ENCODE results near the gene HDAC7. TPM values are rescaled to one million over a fixed set of nuclear protein-coding genes. Genes with fewer than 3 reads are reported as not detected.
"Not testable (repeated sequence)": the region's sequence is repeated elsewhere in the genome, so short reads cannot be mapped to it uniquely, and the experiment has no call there.

HDAC7 gene
- polyA plus RNA-seq, 1 donor, result 32.9 TPM

- WGBS (ENCODE audit: insufficient coverage, low lambda C conversion rate), result no CpG with 5 or more reads among the region's 9 CpGs
- Histone ChIP-seq H3K9me3 (ENCODE audit: control insufficient read depth, low read depth, low read length) (no peaks in the 10 kb centered on the region), H3K36me3 (ENCODE audit: control insufficient read depth, insufficient read depth, low read length) (peaks cover 2% of the 10 kb centered on the region), H3K27ac (ENCODE audit: low read length) (peak overlapping the region; percentile 84), H3K27me3 (ENCODE audit: control insufficient read depth, insufficient read depth, low read length) (no peaks in the 10 kb centered on the region), H3K4me1 (ENCODE audit: control insufficient read depth, insufficient read depth, low read length) (peaks cover 49% of the 10 kb centered on the region), H3K4me3 (ENCODE audit: low read length) (peak overlapping the region; percentile 50)
- DNase-seq, result no peak
Measured at GRCh38 chr12:47813511-47814196, 6.0 kb downstream of the HDAC7 start.

GRCh38 chr12:47812797-47813510, 6.7 kb downstream of the HDAC7 start:
- peaks cover 2% of the 10 kb centered on the region for H3K36me3 ChIP-seq (ENCODE audit: control insufficient read depth, insufficient read depth, low read length)
- peak overlapping the region; percentile 84 for H3K27ac ChIP-seq (ENCODE audit: low read length)
- no peaks in the 10 kb centered on the region for H3K27me3 ChIP-seq (ENCODE audit: control insufficient read depth, insufficient read depth, low read length)
- H3K4me3 ChIP-seq (ENCODE audit: low read length), result peak overlapping the region; percentile 50
- peak; percentile 81 to 86 for DNase-seq
- no peaks in the 10 kb centered on the region for H3K9me3 ChIP-seq (ENCODE audit: control insufficient read depth, low read depth, low read length)
- H3K4me1 ChIP-seq (ENCODE audit: control insufficient read depth, insufficient read depth, low read length), result peaks cover 50% of the 10 kb centered on the region
- no CpG with 5 or more reads among the region's 37 CpGs for WGBS (ENCODE audit: insufficient coverage, low lambda C conversion rate)

- Histone ChIP-seq H3K27ac (ENCODE audit: low read length) (peak overlapping the region; percentile 84), H3K27me3 (ENCODE audit: control insufficient read depth, insufficient read depth, low read length) (no peaks in the 10 kb centered on the region), H3K9me3 (ENCODE audit: control insufficient read depth, low read depth, low read length) (no peaks in the 10 kb centered on the region), H3K4me1 (ENCODE audit: control insufficient read depth, insufficient read depth, low read length) (peaks cover 43% of the 10 kb centered on the region), H3K36me3 (ENCODE audit: control insufficient read depth, insufficient read depth, low read length) (peaks cover 2% of the 10 kb centered on the region), H3K4me3 (ENCODE audit: low read length) (no peak overlapping the region)
- DNase-seq, result peak in 1 of 2 donors; percentile 37
- WGBS (ENCODE audit: insufficient coverage, low lambda C conversion rate), result 83% methylated on average over 2 of the region's 14 CpGs
Measured at GRCh38 chr12:47811581-47812484, 7.9 kb downstream of the HDAC7 start.

- Histone ChIP-seq H3K4me1 (ENCODE audit: control insufficient read depth, insufficient read depth, low read length) (peaks cover 40% of the 10 kb centered on the region), H3K27me3 (ENCODE audit: control insufficient read depth, insufficient read depth, low read length) (no peaks in the 10 kb centered on the region), H3K9me3 (ENCODE audit: control insufficient read depth, low read depth, low read length) (no peaks in the 10 kb centered on the region), H3K36me3 (ENCODE audit: control insufficient read depth, insufficient read depth, low read length) (peaks cover 2% of the 10 kb centered on the region), H3K27ac (ENCODE audit: low read length) (no peak overlapping the region), H3K4me3 (ENCODE audit: low read length) (no peak overlapping the region)
- DNase-seq, result no peak
- WGBS (ENCODE audit: insufficient coverage, low lambda C conversion rate), result no CpG with 5 or more reads among the region's 2 CpGs
Measured at GRCh38 chr12:47811072-47811396, 8.7 kb downstream of the HDAC7 start.

- not testable (repeated sequence) for H3K27ac ChIP-seq (ENCODE audit: low read length)
Measured at GRCh38 chr12:47809518-47809917, 10.2 kb downstream of the HDAC7 start.

GRCh38 chr12:47808574-47809365, 10.9 kb downstream of the HDAC7 start:
- peaks cover 37% of the 10 kb centered on the region for H3K4me1 ChIP-seq (ENCODE audit: control insufficient read depth, insufficient read depth, low read length)
- H3K9me3 ChIP-seq (ENCODE audit: control insufficient read depth, low read depth, low read length), result no peaks in the 10 kb centered on the region
- WGBS (ENCODE audit: insufficient coverage, low lambda C conversion rate), result no CpG with 5 or more reads among the region's 9 CpGs
- no peak overlapping the region for H3K4me3 ChIP-seq (ENCODE audit: low read length)
- peaks cover 13% of the 10 kb centered on the region for H3K36me3 ChIP-seq (ENCODE audit: control insufficient read depth, insufficient read depth, low read length)
- DNase-seq, result no peak
- peak overlapping the region; percentile 36 for H3K27ac ChIP-seq (ENCODE audit: low read length)
- H3K27me3 ChIP-seq (ENCODE audit: control insufficient read depth, insufficient read depth, low read length), result no peaks in the 10 kb centered on the region

More at GRCh38 chr12:47809518-47809917, 10.2 kb downstream of the HDAC7 start:
- WGBS (ENCODE audit: insufficient coverage, low lambda C conversion rate), result 80% methylated on average over 1 of the region's 9 CpGs
- H3K9me3 ChIP-seq (ENCODE audit: control insufficient read depth, low read depth, low read length); H3K27me3 ChIP-seq (ENCODE audit: control insufficient read depth, insufficient read depth, low read length); DNase-seq; H3K4me3 ChIP-seq (ENCODE audit: low read length); H3K36me3 ChIP-seq (ENCODE audit: control insufficient read depth, insufficient read depth, low read length): not testable (repeated sequence)
- H3K4me1 ChIP-seq (ENCODE audit: control insufficient read depth, insufficient read depth, low read length), result peaks cover 42% of the 10 kb centered on the region

- DNase-seq, result peak in 1 of 2 donors; percentile 52
- no peaks in the 10 kb centered on the region for H3K27me3 ChIP-seq (ENCODE audit: control insufficient read depth, insufficient read depth, low read length)
- H3K4me3 ChIP-seq (ENCODE audit: low read length), result no peak overlapping the region
- H3K9me3 ChIP-seq (ENCODE audit: control insufficient read depth, low read depth, low read length), result no peaks in the 10 kb centered on the region
- WGBS (ENCODE audit: insufficient coverage, low lambda C conversion rate), result no CpG with 5 or more reads among the region's 9 CpGs
- H3K4me1 ChIP-seq (ENCODE audit: control insufficient read depth, insufficient read depth, low read length), result peaks cover 29% of the 10 kb centered on the region
- peaks cover 15% of the 10 kb centered on the region for H3K36me3 ChIP-seq (ENCODE audit: control insufficient read depth, insufficient read depth, low read length)
- peak overlapping the region; percentile 36 for H3K27ac ChIP-seq (ENCODE audit: low read length)
Measured at GRCh38 chr12:47808050-47808449, 11.7 kb downstream of the HDAC7 start.

GRCh38 chr12:47807338-47807737, 12.4 kb downstream of the HDAC7 start:
- Histone ChIP-seq H3K36me3 (ENCODE audit: control insufficient read depth, insufficient read depth, low read length) (peaks cover 15% of the 10 kb centered on the region), H3K27ac (ENCODE audit: low read length) (peak overlapping the region; percentile 14), H3K4me3 (ENCODE audit: low read length) (no peak overlapping the region), H3K4me1 (ENCODE audit: control insufficient read depth, insufficient read depth, low read length) (peaks cover 25% of the 10 kb centered on the region), H3K27me3 (ENCODE audit: control insufficient read depth, insufficient read depth, low read length) (no peaks in the 10 kb centered on the region), H3K9me3 (ENCODE audit: control insufficient read depth, low read depth, low read length) (no peaks in the 10 kb centered on the region)
- DNase-seq, result peak in 1 of 2 donors; percentile 38
- no CpG with 5 or more reads among the region's 5 CpGs for WGBS (ENCODE audit: insufficient coverage, low lambda C conversion rate)

GRCh38 chr12:47805417-47805816, 14.3 kb downstream of the HDAC7 start:
- no peak for DNase-seq
- no CpG with 5 or more reads among the region's 2 CpGs for WGBS (ENCODE audit: insufficient coverage, low lambda C conversion rate)
- no peak overlapping the region for H3K4me3 ChIP-seq (ENCODE audit: low read length)
- H3K9me3 ChIP-seq (ENCODE audit: control insufficient read depth, low read depth, low read length), result no peaks in the 10 kb centered on the region
- H3K27ac ChIP-seq (ENCODE audit: low read length), result no peak overlapping the region
- peaks cover 18% of the 10 kb centered on the region for H3K36me3 ChIP-seq (ENCODE audit: control insufficient read depth, insufficient read depth, low read length)
- H3K4me1 ChIP-seq (ENCODE audit: control insufficient read depth, insufficient read depth, low read length), result peaks cover 14% of the 10 kb centered on the region
- H3K27me3 ChIP-seq (ENCODE audit: control insufficient read depth, insufficient read depth, low read length), result no peaks in the 10 kb centered on the region
